ENCODE measurements around the gene RABL6. TPM values are rescaled to one million over a fixed set of nuclear protein-coding genes. Genes with fewer than 3 reads are reported as not detected.
"Not testable (repeated sequence)": the region's sequence is repeated elsewhere in the genome, so short reads cannot be mapped to it uniquely, and the experiment has no call there.

Gene RABL6
- polyA plus RNA-seq, 3 donors: 59.2 to 79.6 (median 70.5) TPM

DNA sequence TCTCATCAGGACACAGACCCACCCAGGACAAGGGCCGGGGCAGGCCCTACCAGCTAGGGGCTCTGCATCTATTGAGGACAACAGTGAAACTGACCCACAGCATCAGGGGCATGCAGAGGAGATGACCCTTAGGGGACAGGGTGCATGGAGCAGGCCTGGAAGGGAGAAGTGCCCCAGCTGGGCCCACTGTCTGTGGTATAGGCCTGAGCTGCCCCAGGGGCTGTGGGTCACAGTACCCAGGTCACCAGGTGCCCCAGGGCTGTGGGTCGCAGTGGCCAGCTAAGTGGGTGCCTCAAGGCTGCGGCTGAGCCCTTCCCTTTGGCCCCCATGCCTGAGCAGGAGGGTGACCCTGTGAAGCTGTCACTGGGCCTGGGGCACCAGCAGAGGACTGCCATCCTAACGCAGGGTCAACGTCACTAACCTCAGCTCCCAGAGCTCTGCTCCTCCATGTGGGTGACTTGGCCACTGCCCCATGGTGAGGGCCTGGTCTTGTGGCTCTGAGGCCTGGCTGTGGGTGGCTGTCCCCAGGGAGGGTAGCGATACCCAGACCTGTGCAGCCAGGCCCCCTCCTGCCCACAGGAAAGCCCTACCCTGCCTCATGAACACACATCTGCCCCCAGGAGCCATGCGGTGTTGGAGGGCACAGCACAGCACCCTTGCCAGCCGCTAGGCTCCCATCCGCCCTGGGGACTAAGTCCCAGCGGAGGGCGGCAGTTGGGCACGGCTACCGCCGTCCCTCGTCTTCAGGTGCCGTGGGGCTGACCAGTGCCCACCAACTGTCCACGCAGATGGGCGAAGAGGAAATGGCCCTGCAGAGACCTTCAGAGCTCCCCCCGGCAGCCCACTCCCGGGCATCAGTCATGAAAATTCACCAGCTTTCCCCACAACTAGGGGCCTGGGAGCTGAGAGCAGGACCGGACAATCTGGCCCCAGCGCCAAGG lies 53.5 kb downstream of the RABL6 start:
- DNase-seq (ENCODE audit: extremely low read depth in 1 of 11, low read depth in 9 of 11, low spot score in 4 of 11): no peak

DNA sequence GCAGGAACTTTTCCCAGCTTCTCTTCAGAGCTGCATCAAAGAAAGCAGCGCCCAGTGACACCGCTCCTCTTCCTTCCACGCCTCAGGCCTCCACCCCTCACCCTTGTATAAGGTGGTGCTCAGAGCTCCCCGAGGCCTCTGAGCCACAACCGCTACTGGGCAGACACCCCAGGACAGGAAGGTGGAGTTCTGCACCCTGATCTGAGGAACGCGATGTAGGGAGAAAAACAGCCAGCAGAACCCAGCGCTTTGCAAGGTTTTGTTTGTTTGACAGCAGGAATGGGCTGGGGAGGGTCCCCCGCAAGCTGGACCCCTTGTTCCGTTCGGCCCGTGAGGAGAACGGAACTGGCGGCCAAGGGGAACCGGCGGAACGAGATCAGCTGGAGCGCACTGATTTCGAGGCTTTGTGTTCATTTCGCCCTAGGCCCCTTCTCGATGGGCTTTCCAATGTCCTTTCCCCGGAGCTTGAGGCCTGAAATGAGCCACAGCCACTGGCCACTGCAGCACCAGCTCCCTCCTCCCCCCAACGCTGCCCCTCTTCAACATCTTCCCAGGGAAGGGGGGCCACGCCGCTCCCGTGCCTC lies 54.2 kb downstream of the RABL6 start:
- DNase-seq (ENCODE audit: extremely low read depth in 1 of 11, low read depth in 9 of 11, low spot score in 4 of 11): no peak

DNA sequence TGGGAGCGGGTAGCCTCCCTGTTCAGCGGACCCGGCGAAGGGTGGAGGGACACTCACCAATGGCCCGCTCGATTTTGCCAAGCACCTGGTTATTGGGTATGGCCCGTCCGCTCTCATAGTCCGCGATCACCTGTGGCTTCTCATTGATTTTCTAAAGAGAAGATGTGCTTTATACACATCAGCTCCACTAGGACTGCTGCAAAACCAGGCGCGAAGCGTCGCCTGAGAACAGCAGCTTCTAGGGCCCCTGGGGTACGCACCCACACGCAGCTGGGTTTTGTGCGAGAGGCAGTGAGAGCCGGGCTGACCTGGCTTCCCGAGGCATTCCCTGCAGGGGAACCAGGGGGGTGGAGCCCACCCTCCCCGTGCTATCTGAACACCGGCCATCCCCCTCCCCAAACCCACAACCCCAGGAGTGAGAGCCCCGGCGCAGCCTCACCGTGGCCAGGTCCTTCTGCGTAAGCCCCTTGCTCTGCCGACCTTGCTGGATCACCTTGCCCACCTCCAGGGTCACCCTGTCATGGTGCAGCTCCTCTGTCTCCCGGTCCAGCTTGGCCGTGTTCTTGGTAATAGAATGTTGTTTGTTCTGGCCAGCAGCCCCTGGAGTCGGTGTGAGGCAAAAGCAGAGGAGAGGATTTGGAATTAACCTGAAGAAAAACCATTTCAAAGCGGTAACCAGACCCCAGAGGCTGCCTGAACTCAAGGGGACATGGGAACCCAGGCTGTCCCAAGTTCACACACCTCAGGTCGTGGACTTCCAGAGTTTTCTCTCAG lies 55.3 kb downstream of the RABL6 start:
- no peak for DNase-seq (ENCODE audit: extremely low read depth in 1 of 11, low read depth in 9 of 11, low spot score in 4 of 11)

DNA sequence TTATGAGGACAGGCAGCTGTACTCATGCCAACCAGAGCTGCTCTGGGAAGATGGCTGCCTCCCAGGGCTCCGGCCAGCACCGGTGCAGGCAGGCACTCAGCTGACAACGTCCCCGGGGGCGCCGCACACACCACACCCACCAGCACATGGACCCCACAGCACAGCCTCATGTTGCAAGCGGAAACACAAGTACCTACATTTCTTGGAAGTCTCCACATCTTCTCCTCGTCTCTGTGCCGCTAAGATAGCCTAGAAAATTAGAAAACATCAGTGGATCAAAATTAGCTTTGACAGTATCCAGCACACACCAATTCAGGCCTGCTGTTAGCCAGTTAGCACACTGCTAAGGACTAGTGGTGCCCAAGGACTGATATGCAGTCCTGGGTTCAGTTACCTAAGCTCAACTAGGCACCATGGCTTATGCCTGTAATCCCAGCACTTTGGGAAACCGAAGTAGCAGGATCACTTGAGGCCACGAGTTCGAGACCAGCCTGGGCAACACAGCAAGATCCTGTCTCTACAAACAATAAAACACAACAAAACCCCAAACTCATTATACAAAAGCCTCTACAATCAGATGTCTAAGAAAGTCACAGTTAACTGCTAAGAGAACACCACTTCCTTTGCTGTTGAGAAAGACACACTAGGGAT lies 56.0 kb downstream of the RABL6 start:
- no peak for DNase-seq (ENCODE audit: extremely low read depth in 1 of 11, low read depth in 9 of 11, low spot score in 4 of 11)

DNA sequence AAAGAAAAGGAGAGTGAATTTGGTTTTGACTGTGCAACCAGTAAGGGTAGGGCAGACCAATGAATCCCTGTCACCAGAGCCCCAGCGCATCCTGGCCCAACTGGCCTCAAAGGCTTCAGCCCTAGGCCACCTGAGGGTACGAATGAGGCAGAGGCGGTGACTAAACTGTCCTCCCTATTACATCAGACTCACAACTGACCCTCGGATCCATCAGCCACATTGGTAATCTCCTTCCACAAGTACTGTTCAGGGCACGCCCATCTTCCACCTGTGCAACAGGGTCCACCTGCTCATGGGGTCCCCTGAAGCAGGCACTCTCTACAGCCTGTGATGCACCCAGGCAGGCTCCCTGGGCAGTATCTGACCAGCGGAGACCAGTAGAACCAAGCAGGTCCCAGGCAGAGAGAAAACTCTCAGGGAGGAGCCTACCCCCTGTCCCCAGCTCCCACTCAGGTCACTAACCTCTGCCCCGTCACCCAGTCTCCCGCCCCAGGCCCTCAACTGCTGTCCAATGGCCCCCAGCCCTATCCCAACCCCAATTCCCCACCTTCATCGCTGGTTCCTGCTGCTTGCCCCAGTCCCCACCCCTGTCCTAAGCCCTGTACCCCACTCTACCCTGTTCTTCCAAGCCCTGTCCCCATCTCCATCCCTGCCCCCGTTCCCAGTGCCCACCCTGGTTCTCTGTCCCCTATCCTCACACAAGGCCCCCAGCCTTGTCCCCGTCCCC lies 57.5 kb downstream of the RABL6 start:
- DNase-seq (ENCODE audit: extremely low read depth in 1 of 11, low read depth in 9 of 11, low spot score in 4 of 11): no peak

DNA sequence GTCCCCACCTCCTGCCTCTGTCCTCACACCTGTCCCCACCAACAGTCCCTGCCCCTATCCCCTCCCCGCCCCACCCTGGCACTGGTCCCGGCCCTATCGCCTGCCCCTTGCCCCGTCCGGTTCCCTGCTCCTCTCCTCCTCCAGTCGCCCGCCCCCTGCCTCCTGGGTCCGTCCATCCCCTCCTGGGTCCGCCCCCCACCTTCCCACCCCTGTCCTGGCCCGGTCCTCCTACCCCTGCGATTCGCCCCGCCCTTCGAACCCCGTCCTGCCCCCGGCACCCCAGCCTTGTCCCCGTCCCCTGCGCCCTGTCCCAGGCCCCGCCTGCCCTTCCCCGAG lies 58.0 kb downstream of the RABL6 start:
- DNase-seq (ENCODE audit: extremely low read depth in 1 of 11, low read depth in 9 of 11, low spot score in 4 of 11): no peak

DNA sequence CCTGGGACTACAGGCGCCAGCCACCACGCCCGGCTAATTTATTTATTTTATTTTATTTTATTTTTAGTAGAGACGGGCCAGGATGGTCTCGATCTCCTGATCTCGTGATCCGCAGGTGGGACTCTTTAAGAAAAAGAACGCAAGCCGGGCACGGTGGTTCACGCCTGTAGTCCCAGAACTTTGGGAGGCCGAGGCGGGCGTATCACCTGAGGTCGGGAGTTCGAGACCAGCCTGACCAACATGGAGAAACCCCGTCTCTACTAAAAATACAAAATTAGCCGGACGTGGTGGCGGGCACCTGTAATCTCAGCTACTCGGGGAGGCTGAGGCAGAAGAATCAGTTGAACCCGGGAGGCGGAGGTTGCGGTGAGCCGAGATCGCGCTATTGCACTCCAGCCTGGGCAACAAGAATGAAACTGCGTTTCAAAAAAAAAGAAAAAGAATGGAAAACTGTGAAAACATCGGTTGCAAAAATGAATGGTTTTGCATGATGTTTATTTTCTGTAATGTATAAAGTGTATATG lies 59.2 kb downstream of the RABL6 start:
- DNase-seq (ENCODE audit: extremely low read depth in 1 of 11, low read depth in 9 of 11, low spot score in 4 of 11): not testable (repeated sequence)

DNA sequence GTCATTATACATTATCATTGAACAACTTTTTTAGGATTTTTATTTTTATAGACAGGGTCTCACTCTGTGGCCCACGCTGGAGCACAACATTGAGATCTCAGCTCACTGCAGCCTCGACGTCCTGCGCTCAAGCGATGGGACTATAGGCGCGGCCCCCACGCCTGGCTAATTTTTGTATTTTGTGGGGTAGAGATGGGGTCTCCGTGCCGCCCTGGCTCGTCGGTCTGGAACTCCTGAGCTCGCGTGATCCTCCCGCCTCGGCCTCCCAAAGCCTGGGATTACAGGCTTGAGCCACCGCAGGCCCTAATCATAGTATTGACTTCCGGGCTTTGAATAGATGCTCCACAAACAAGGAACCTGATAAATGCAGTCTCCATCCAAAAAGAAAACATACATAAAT lies 59.7 kb downstream of the RABL6 start:
- no peak for DNase-seq (ENCODE audit: extremely low read depth in 1 of 11, low read depth in 9 of 11, low spot score in 4 of 11)

DNA sequence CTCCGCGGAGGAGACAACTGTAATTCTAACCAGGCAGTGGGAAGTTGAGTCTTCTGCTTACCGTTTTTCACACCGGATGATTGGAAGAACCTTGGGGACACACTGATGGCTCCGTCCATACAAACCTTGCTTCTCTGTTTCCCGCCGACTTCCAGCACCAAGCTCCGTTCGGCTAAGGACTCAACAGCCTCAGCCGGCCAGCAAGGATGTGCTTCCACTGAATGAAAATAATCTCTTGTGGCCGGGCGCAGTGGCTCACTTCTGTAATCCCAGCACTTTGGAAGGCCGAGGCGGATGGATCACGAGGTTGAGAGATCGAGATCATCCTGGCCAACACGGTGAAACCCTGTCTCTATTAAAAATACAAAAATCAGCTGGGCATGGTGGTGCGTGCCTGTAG lies 60.2 kb downstream of the RABL6 start:
- no peak for DNase-seq (ENCODE audit: extremely low read depth in 1 of 11, low read depth in 9 of 11, low spot score in 4 of 11)

DNA sequence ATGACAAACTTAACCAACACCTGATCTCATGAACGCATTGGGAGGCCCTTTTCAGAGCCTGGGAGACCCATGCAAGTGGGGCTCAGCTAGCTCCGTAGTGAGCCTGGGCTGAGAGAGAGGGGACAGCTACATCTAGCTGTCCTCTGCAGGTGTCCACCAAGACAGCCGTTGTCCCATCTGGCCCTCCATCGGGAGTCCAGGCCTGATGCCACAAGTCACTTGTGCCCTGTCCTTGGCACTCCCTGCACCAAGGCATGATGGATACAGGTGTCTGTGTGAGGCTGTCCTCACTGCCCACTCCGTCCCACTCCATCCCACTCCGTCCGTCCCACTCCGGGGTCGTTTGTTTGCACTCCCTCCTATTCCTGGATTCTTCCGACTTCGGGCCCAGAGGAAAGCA lies 60.9 kb downstream of the RABL6 start:
- no peak for DNase-seq (ENCODE audit: extremely low read depth in 1 of 11, low read depth in 9 of 11, low spot score in 4 of 11)

DNA sequence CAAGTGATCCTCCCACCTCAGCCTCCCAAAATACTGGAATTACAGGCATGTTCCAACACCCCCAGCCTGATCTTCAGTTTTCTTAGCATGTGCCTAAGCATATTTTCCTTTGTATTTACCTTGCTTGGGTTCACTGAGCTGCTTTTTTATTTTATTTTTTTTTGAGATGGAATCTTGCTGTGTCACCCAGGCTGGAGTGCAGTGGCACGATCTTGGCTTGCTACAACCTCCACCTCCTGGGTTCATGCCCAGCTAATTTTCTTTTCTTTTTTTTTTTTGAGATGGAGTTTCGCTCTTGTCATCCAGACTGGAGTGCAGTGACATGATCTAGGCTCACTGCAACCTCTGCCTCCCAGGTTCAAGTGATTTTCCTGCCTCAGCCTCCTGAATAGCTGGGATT lies 61.9 kb downstream of the RABL6 start:
- DNase-seq (ENCODE audit: extremely low read depth in 1 of 11, low read depth in 9 of 11, low spot score in 4 of 11): not testable (repeated sequence)

DNA sequence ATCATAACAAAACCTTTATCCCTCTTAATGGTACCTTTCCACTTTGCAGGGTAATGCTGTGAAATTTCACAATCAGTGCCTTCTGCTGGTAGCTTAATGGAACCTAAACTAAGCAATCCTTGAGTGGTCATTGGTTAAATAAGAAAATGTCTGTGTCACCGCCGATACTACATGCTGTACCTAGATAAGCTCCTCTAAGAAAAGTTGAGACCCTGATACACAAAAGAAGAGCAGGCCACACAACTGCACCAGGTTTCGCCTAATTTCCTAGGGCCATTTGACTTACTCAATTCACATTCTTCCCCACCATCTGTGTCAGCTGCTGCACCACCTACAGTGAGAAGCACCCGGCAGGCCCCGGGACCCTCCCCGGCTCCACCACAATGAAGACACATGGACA lies 67.4 kb downstream of the RABL6 start:
- no peak for DNase-seq (ENCODE audit: extremely low read depth in 1 of 11, low read depth in 9 of 11, low spot score in 4 of 11)

DNA sequence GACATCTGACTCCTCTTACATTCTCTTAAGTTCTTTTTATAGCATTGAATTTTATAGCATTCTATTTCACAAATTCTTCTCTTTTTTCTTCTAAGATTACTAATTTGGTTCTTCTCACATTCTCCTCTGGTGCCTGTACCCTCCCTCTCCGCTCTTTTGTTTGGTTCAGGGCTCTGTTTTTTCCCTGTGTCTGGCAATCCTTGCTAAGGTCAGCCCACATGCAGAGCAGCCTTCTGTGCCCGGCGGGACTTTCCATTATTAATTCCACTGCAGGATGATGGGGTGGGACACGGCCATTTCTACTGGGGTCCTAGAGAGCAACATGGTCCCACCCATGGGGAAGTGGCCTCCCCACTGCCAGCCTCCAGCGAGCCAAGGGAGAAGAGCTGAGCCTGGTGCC lies 68.7 kb downstream of the RABL6 start:
- DNase-seq (ENCODE audit: extremely low read depth in 1 of 11, low read depth in 9 of 11, low spot score in 4 of 11): no peak

DNA sequence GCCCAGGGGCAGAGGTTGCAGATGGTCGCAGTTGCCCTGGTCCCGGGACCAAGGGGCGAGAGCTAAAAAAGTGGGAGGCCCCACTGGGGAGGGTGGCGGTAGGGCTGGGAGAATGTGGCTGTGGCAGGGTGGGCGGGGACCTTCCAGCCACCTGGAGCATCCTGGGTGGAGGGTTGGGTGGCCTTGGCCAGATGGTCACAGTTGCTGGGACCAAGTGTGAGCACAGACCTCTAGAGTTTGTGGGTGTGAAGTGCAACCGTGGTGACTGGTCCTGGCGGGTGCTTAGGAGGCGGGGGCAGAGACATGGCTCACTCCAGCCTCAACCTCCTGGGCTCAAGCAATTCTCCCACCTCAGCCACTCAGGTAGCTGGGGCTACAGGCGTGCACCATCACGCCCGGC lies 72.9 kb downstream of the RABL6 start:
- no peak for DNase-seq (ENCODE audit: extremely low read depth in 1 of 11, low read depth in 9 of 11, low spot score in 4 of 11)

DNA sequence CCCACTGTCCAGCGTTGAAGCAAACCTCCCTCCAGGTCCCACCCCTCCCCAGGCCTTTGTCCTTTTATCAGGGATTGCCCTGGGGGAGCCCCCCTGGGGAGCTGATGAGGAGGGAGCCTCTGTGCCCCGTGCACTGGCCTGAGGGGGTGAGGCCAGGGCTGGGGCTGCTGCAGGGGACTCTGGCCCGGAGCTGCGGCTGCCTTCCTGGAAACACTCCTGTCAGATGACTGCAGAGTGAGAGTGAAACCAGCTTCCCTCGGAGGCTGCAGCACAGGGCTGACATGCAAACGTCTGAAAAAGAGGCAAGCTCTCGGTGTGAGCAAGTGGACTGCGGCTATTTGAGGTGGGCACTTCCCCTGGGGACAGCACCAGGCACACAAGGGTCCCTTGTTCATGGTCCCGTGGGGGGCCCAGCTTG lies 74.0 kb downstream of the RABL6 start:
- DNase-seq (ENCODE audit: extremely low read depth in 1 of 11, low read depth in 9 of 11, low spot score in 4 of 11): no peak

DNA sequence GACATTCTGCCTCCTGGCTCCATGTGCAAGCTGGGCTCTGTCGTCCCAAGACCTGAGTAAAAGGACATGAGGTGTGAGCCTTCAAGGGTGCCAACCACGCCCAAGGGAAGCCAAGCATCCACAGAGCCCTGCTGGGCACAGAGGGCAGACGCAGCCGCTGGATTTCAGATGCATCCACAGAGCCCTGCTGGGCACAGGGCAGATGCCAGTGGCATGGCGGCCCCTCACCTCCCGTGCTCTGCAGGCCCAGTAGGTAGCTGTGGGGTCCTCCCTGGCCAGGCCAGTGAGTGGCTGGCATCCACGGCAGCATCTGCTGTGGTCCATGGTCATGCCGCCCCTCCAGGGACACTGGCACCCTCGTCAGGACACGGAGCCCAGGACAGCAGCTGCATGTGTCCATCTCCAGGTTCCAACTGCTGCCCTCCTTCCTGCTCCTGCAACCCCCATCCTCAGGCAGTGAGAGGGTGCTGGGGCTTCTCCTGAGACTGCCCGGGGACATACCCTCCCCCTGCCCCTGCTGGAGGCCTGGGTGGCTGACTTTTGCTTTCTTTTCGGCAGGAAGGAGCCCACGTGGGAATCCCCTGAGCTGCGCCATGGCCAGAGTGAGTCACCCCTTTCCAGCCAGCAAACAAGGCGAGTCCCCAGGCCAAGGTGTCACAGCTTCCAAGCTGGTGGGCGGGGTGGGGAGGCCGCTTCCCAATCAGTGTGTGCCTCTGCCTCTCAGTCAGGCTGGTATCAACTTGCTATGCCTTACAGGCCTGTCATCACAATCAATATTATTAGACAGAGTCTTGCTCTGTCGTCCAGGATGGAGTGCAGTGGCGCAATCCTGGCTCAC lies 74.6 kb downstream of the RABL6 start:
- DNase-seq (ENCODE audit: extremely low read depth in 1 of 11, low read depth in 9 of 11, low spot score in 4 of 11): no peak

DNA sequence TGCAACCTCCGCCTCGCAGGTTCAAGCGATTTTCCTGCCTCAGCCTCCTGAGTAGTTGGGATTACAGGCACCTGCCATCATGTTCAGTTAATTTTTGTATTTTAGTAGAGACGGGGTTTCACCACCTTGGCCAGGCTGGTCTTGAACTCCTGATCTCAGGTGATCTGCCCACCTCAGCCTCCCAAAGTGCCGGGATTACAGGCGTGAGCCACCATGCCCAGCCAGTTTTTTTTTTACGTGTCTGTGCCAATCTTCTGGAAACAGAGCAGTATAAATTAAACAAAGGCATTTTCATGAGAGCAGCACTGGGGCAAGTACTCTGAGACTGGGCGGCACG lies 75.2 kb downstream of the RABL6 start:
- DNase-seq (ENCODE audit: extremely low read depth in 1 of 11, low read depth in 9 of 11, low spot score in 4 of 11): not testable (repeated sequence)

DNA sequence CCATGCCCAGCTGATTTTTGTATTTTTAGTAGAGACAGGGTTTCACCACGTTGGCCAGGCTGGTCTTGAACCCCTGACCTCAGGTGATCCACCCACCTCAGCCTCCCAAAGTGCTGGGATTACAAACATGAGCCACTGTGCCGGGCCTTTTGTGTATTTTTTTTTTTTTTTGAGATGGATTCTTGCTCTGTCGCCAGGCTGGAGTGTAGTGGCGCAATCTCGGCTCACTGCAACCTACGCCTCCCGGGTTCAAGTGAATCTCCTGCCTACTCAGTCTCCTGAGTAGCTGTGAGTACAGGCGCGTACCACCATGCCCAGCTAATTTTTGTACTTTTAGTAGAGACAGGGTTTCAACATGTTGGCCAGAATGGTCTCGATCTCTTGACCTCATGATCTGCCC lies 75.9 kb downstream of the RABL6 start:
- not testable (repeated sequence) for DNase-seq (ENCODE audit: extremely low read depth in 1 of 11, low read depth in 9 of 11, low spot score in 4 of 11)

All from renal cortex interstitium (tissue), 11 donors.